Kidney epithelial cell (primary cell): ENCODE data around the gene CD274. TPM values are rescaled to one million over a fixed set of nuclear protein-coding genes. Genes with fewer than 3 reads are reported as not detected.

Experiments used
- DNase-seq: peaks from one replicate; pipeline ENCODE4 v3.0.0-alpha.2; 2010; ENCODE audit warnings: low read depth
- H3K27me3 ChIP-seq: 2 replicates; pipeline ENCODE4 v1.6.0; 2011; ENCODE audit warnings: low read length; ENCODE audit not compliant: control insufficient read depth, insufficient read depth
- H3K36me3 ChIP-seq: 2 replicates; pipeline ENCODE4 v1.5.1; 2011; ENCODE audit warnings: low read length; ENCODE audit not compliant: control insufficient read depth, insufficient read depth
- H3K4me3 ChIP-seq: 2 replicates; pipeline ENCODE4 v1.5.1; 2011; ENCODE audit warnings: low read depth, mild to moderate bottlenecking, control low read depth, low read length
- total RNA-seq: library from RNA; depleted of rRNA; stranded (reverse); fragments of >200 nt; gene quantifications from 2 replicates; pipeline ENCODE4 v1.2.3, GENCODE V29; 2015
- TF ChIP-seq, protein P1 (sequence below): IDR thresholded peaks from 2 replicates; pipeline ENCODE4 v1.5.1; 2011; ENCODE audit warnings: mild to moderate bottlenecking, moderate library complexity, low read length, control low read depth, inconsistent platforms; ENCODE audit not compliant: insufficient read depth, poor library complexity, severe bottlenecking

Gene CD274
- total RNA-seq, 1 donor from 2014 or later = 7.7 TPM

DNA sequence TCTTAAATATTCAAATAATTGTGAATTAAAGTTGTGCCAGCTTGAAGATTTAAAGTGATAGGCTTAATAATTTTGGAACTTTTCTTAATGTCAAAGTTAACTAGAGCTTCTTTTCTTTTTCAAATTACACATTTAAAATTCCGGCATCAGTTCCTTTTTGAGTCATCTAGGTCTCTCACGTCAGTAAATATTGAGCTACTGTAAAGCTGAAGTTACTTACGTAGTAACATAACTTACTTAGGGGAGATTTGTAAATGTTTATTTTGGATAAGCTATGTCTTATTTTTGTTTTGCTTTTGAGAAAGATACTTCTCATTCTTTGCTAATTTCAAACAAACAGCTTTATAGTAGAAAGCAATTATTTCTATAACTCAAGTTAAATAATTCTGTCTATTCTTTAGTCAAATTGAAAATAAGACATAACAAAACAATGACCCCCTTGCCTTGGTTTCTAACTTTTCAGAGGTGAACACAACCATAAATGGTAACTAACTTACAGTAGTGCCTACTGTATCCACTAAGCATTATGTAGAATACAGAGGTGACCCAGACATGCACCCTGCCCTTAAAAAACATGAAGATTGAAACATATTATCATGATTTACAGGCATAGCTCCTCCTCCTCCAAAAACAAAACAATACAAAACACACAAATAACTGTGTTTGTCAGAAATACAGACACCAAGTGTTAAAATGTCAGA lies 29.8 kb downstream of the CD274 start:
- Histone ChIP-seq H3K4me3 (no peak overlapping the region), H3K27me3 (no peaks in the 10 kb centered on the region)

DNA sequence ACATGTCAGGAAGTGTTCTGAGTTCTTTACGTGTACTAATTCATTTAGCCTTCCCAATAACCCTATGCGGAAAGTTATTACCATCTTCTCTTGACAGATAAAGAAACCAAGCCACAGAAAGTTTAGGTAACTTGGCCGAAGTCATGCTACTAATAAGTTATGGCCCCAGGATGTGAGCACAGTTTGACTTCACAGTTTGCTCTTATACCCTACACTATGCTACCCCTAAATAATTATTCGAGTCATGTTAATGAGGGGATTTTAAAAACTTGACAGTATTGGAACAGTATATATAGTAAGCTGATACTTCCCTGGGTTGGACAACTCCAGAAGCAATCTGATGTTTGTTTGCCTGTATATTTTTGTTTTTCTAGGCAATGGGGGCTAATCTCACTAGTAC lies 30.6 kb downstream of the CD274 start:
- no peak for DNase-seq
- no peaks in the 10 kb centered on the region for H3K27me3 ChIP-seq
- no peaks in the 10 kb centered on the region for H3K36me3 ChIP-seq
- H3K4me3 ChIP-seq = no peak overlapping the region
- TF ChIP-seq, protein P1, sequence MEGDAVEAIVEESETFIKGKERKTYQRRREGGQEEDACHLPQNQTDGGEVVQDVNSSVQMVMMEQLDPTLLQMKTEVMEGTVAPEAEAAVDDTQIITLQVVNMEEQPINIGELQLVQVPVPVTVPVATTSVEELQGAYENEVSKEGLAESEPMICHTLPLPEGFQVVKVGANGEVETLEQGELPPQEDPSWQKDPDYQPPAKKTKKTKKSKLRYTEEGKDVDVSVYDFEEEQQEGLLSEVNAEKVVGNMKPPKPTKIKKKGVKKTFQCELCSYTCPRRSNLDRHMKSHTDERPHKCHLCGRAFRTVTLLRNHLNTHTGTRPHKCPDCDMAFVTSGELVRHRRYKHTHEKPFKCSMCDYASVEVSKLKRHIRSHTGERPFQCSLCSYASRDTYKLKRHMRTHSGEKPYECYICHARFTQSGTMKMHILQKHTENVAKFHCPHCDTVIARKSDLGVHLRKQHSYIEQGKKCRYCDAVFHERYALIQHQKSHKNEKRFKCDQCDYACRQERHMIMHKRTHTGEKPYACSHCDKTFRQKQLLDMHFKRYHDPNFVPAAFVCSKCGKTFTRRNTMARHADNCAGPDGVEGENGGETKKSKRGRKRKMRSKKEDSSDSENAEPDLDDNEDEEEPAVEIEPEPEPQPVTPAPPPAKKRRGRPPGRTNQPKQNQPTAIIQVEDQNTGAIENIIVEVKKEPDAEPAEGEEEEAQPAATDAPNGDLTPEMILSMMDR = no peak

More for the DNA sequence above, 29.8 kb downstream of the CD274 start:
- no peaks in the 10 kb centered on the region for H3K36me3 ChIP-seq
- DNase-seq = no peak
- TF ChIP-seq, protein P1 = no peak

DNA sequence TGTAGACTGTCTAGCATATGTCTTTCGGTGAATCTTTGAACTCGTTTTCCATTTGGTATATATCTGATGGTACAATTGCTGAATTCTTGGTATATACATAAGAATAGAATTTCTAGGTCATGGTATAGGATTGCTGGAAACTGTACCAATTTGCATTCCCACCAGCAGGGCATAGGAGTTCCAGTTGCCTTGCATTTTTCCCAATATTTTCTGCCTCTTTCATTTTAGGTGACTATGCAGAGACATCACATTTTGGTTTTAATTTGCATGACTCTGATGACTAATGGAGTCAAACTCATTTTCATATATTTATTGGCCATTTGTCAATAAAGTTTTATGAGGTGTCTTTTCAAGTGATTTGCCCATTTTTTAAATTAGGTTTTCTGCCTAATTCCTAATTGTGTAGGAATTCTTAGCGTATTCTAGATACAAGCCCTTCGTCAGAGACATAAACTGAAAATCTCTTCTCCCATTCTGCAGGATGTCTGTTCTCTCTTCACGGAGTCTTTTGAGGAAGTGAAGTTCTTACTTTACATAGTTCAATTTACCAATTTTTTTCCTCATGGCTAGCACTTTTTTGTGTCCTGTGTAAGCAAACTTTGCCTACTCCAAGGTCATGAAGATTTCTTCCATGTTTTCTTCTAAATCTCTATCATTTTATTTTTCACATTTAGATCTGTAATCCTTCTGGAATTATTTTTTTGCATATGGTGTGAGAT lies 31.1 kb downstream of the CD274 start:
- TF ChIP-seq, protein P1 = no peak
- Histone ChIP-seq H3K36me3 (no peaks in the 10 kb centered on the region), H3K27me3 (no peaks in the 10 kb centered on the region), H3K4me3 (no peak overlapping the region)
- DNase-seq = no peak

DNA sequence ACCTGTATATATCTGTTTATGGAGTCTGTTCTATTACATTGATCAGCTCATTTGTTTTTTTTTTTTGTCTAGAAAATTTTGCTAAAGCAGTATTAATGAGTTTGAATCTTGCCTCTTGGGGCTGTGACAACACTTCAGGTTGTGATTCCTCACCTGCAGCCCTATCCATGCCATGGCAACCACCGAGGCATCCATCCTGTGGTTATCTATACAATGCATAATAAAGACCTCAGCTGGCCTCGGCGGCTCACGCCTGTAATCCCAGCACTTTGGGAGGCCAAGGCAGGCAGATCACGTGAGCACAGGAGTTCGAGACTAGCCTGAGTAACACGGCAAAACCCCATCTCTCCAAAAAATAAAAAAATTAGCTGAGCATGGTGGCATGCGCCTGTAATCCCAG lies 31.9 kb downstream of the CD274 start:
- TF ChIP-seq, protein P1 = no peak
- no peak for DNase-seq
- Histone ChIP-seq H3K4me3 (no peak overlapping the region), H3K27me3 (no peaks in the 10 kb centered on the region), H3K36me3 (no peaks in the 10 kb centered on the region)

DNA sequence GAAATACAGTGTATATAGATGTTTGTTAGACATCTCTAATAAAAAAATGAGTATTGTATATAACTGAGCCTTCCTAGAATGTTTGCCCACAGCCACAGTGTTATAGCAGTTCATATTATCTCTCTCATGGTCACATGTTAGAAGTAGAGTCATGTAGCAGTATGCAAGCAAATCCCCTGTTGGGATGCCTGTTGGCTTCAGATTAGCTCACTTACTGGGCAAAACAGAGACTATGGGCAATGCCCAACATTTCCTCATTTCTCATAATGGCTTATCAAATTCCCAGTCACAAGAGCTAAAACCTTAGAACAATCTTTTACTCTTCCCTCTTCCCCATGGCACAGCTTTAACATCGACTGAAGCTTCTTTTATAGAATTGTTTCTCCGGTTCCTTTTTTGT lies 33.0 kb downstream of the CD274 start:
- H3K4me3 ChIP-seq = no peak overlapping the region
- TF ChIP-seq, protein P1 = no peak

More for the DNA sequence above, 33.0 kb downstream of the CD274 start:
- no peaks in the 10 kb centered on the region for H3K27me3 ChIP-seq
- no peak for DNase-seq
- no peaks in the 10 kb centered on the region for H3K36me3 ChIP-seq
